Stimulated activated CD8-positive, alpha-beta memory T cell treated with anti-CD3 and anti-CD28 coated beads, Interleukin-4, amount 100 ng/mL, for 4 hours (primary cell): ENCODE measurements around the gene CD34.
"Not testable (repeated sequence)": the region's sequence is repeated elsewhere in the genome, so short reads cannot be mapped to it uniquely, and the experiment has no call there.

Experiments
- DNase-seq, 2 donors: peaks; one replicate each; pipeline ENCODE4 v3.0.0-alpha.2; 2020; ENCODE audit warnings: low read depth in 2 of 2, low spot score in 1 of 2

Gene CD34

DNA sequence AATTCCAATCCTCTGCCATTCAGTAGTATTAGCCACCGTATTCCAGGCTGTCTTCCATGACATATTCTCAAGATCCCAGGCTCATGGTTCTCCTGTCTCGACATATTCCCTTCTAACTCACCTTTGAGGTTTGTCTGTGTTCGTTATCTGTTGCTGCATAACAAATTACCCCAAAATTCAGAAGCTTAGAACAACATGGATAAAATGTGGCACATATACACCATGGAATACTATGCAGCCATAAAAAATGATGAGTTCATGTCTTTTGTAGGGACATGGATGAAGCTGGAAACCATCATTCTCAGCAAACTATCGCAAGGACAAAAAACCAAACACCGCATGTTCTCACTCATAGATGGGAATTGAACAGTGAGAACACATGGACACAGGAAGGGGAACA lies 33.0 kb downstream of the CD34 start:
- DNase-seq = not testable (repeated sequence)

DNA sequence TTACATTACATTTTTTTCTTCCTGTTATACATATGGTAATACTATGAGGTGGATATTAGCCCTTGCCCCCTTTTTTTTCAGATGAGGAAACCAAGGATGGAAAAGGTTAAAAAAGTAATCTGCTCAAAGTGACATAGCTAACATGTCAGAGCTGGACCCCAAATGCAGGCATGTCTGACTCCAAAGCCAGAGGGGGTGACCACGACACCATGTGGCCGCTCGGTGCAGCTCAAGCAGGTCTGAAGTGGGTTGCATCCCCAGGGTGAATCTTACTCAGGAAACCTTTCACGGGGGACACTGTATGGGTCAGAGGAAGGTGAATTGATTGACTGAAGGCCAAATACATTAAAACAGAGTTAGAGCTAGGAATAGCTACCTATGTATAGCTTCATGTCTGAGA lies 34.8 kb downstream of the CD34 start:
- DNase-seq = no peak

DNA sequence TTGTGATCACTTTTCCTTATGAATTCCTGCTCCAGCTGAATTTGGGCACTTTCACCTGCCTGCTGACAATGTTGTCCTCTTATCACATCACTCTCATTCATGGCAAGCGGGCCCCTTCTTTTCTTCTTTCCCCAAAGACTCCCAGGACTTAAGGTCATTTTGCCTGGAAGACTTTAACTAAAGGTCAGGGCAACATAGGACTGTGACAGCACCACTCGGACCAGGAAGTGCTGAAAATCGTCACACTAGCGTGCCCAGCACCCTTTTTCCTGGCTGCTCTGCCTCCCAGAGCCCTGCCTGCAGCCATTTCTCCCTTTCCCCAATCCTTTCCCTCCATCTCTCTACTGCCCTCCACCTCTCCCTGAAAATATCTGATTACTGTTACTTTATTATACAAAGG lies 35.4 kb downstream of the CD34 start:
- no peak for DNase-seq

DNA sequence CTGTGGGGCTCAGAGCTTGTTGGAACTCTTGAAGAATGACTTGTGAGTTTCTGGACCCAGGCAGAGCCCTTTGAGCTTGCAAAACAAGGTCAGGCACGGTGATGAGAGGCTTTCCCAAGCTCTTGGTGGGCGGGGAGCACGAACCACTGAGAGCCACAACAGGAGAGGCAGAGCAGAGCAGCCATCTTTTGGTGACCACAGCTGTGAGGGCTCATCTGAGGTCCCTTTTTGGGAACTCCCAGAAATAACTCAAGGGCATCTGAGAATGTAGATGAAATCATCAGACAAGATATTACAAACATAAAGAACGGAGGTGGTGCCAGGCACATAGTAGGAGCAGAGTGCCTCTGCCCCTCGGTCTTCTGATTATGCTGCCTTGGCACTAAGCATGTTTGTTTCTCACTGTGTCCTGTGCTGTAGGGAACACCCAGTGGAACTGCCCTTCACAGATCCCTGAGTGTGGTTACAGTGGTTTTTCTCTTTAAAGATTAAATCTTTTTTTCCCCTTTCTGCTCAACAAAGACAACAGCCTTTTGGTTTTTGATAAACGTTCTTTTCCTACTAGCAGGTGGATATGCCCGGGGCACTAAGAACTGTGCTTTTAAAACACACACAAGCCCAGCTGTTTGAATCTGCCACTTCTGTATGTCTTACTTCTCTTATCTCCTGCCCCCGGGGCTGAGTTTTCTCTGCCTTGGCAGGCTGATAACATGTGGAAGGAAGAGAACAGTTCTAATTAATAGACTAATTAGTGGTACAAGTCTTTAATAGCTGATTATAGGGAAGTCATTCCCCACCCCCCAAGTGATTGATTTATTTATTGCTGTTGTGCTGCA lies 37.7 kb downstream of the CD34 start:
- no peak for DNase-seq

DNA sequence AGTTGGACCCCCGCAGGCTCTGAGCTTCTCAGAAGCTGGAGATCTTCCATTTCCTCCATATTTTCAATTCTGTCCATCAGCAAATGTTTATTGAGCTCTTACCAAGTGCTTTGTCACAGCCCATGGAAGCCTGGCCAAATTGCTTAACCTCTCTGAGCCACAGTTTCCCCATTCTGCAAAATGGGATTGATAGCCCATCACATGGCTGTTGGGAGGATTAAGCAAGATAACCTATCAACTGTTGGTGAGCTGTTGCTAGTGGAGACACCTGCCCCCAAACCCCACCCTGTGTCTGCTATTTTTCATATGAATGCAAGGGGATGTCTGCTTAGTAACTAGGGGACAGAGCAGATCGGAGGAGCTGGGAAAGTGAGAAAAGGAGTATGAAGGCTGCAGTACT lies 38.3 kb downstream of the CD34 start:
- DNase-seq = no peak

DNA sequence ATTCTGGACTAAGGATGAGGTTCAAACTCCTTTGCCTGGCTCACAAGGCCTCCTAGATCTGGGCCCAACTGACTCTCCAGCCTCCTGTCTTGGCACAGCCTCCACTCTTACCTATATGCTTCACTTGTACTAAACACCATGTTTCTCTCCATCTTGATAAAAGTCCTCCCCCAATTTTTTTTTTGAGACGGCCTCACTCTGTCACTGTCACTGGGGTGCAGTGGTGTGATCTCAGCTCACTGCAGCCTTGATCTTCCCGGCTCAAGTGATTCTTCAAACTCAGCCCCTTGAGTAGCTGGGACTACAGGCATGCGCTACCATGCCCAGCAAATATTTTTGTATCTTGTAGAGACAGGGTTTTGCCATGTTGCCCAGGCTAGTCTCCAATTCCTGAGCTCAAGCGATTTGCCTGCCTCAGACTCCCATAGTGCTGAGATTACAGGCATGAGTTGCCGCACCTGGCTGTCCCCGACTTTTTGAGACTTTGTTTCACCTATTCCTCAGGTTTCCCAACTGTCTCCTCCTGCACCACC lies 39.7 kb downstream of the CD34 start:
- DNase-seq = no peak

DNA sequence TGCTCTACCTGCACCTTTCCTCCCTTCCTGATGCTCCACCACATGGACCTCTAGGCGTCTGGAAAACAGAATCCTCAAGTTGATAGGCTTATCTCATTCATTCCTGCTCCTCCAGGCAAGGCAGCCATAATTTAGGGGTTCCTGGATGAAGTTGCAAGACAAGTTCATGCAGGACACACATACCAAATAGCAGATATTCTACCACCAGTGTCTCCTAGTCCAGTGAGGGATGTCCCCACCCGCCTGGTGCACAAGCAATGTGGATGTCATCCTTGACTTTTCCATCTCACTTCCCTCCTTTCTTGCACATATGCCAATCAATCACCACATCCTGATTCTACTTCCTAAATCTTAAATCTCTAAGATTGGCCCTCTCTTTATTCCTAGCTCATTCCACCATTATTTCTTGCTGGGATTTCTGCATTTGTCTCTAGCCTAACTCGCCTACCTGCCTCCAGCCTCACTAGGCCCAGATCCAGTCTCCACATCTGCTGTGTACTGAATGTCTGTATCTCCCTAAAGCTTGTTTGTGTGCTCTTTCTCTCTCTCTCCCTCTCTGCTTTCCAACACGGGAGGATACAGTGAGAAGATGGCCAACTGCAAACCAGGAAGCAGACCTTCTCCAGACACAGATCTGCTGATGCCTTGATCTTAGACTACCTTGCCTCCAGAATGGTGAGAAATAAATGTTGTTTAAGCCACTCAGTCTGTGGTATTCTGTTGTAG lies 40.5 kb downstream of the CD34 start:
- DNase-seq = no peak

DNA sequence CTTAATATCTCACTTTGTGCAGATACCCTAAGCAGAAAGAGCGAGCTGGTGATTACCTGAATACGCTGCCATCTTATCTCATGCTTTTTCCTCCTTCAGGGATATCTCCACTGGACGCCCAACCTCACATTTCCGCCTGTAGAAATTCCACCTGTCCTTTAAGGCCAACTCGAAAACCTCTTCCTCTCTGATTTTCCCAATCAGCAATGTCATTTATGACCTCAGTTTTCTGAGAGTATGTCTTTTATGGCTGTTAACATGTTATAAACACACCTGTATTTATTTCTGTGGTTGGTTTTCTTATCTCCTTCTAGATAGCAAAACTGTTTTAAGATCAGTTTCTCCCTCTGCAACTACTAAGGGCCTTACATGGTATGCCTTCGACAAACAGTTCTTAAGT lies 41.1 kb downstream of the CD34 start:
- DNase-seq = no peak

DNA sequence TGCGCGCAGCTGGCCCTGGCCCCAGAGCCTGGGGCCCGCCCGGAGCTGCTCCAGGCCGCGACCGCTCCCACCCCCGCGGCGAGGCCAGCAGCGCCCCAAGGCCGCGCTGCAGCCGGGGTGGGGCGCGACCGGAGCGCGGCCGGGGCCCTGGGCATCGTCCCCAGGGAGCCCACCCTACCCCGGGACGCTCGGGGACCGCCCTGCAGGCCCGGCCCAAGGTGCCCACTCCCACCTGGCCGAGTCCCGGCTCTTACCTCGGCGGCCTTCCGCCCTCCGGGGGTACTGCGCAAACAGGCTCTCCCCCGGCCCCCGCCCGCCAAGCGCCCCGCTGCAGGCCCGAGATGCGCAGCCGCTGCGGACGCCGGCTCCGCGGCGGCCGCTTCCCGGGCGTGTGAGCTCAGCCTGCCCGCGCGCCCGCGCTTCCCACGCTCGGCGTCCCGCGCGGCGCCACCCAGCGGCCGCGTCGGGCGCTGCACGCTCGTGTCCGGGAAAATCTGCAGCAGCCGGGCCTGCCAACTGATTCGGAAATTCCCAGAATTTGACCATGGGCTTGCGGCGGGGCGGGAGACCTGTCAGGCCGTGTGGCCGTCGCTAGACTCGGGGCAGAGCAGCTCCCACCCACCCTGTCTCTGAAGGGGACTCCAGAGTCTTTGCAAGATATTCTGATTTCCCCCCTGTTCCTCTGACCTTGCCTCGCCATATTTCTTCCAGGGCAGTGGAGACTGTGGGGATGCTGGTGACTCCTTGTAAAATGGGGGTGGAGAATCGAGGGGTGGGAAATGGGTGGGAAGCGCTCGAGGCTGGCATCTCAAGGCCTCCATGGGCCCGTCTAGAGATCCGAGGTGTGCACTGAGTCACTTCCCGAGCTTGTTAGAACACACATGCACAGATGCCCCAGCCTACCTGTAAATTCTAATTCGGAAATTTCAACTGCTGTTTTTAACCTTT lies 41.9 kb downstream of the CD34 start:
- no peak for DNase-seq

DNA sequence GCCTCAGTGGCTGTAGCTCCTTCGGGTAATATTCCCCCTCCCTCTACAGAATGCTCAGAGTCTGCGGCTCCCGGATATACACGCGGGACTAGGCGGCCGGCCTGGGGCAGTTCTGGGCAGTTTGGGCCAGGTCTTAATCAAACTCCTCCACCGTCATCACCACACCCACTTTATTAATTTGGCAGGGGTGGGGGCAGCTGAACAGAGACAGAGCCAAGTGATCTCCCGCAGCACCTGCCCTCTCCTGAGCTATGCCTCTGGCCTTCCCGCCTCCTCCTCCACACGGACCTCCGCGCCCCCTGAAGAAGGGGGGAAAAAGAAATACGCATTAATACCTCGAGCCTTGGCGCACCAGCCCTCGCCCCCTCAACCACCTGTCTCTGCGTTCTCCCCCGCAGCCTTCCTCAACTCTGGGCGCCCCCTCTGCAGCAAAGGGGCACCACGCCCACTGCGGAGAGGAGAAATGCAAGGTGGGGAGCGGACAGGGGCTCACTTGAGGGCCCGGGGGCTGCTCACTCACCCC lies 42.6 kb downstream of the CD34 start:
- no peak for DNase-seq

DNA sequence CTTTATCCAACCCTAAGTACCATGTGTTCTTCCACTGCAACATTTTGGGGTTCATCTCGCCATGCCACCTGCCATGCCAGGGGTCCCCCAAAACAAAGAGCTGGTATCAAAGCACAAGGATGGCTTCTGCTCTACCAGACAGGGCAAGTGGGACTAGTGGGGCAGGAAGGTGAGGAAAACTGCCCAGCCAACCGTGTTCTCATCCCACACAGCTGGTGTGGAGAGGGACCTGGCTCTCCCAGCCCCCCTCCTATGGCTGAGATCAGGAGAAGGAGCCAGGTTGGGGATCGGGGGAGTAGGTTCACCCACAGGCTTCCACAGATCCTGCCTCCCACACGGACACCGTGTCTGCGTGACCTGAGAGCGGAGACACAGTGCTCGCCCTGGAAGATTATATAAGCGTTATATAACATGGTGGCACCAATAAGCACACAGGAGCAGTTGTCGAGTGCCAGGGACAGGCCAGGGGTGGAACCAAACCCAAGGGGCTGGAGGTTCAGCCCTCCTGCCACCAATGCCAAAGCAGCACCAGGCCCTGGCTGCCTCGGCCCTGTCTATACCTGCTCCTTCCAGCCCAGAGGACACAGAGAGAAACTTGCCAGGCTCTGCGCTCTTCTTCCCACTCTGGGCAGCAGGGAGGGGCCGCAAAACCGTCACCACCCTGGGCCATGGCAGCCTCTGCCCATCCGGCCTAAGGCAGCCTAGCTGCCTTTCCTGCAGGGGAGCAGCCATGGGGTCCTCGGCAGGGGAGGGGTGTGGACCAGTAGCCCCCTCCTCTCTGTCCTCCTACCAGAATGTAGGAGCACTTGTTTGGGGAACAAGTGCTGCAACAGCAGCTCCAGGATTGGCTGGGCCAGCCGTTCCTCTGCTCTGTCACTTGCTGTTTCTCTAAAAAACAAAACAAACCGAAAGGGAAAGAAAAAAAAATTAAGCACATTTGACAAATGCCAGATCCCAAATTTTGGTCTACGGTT lies 43.5 kb downstream of the CD34 start:
- no peak for DNase-seq

DNA sequence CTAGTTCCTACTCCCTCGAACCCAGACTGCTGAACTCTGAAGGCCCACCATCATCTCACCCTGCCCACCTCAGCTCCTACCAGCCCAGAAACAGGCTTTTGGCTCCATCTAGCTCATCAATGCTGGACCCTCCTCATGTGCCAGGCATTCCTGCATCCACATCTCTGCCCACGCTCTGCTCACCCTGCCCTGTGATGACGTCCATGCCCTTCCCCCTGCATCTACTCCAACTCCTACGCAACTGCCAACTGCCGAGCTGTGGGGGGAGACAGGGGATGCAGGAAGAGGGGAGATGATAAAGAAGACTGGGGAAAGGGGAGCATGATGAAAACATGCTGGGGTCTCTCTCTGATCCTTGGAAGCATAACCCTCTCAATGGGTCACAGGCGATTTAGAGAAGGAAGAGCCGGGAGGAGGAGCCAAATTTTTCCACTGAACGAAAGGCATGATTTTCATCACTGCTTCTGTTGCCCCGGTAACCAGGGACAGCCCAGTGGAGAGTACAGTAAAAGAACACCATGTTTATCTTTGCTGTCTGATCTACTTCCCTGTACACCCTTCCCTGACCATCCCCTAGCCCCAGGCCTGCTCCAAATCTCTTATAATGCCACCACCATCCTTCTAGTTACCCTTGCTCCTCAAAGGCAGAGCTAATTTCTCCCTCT lies 44.3 kb downstream of the CD34 start:
- no peak for DNase-seq

DNA sequence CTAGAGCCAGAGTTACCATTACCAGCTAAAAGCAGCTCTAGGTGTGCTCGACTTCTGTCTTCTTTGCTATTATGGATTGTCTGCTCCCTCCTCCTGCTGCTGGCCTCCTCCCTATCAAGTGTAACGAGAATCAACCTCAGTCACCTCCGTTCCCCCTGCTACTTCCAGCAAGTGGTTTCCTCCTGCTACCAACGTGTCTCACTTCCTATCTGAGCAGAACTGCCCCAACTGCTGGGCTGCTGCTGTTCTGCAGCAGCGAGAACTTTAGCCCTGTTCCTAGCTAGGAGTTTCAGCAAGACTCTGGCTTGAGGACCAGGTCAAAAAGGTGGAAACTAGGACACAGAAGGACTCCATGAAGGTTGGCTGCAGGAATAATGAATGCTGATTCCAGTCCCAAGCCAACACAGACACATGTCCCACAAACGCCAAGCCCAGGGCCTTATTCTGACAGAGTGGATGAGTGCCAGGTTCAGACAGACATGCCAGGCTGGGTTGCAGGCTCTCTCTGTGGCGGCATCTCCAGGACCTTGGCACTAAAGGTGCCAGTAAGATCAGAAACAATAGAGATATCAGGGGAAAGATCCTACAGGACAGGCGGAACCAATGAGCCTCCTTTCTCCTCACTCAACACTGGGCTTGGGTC lies 46.9 kb downstream of the CD34 start:
- no peak for DNase-seq

DNA sequence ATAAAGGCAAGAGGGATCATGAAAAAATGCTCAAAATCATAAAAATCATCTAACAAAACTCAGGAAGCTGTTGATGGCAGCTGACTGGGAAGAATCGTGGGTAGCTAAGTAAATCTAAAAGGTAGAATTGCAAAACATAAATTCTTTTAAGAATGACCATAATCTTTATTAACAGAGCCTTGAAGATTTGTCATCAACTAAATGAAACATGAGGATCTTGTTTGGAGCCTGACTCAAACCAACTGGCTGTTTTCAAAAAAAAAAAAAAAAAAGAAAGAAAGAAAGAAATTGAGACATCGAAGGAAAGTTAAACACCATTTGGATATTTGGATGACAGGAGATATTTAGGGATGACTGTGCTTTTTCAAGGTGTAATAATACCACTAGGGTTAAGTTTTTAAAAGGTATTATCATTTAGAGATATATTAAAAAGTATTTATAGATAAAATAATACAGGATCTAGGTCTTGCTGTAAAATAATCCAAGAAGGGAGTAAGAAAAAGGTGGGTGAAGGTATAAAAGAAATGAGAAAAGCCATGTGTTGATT lies 48.6 kb downstream of the CD34 start:
- DNase-seq = no peak

DNA sequence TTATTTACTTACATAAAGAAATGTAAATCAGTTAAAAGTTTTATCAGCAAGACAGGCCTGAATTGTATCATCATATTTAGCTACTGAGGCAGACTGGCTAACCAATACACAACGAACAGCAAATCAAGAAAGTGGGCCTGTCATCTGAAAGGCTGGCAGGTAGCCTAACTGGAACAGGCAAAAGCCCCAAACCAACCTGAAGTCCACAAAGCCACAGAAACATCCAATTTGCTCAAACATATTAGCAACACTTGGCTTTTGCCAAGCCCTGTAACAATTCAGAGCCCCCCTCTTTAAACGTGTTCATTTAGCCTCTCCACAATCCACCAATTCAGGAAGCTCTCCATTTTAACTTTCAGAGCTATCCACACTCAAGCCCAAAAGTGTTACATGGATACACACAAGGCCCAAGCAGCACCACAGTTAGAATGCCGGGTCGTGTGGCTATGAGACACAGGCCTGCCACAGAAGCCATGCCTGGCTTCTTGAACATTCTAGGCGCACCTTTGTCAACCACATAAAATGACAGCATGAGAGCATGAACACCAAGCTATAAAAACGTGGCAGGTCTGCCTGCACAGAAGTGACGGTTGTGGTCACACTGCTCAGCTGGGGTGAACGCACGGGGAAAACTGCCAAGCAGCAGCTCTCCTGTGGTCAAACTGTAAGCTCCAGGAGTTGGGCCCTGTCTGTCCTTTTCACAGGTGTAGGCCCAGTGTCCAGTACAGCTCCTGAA lies 49.3 kb downstream of the CD34 start:
- no peak for DNase-seq

DNA sequence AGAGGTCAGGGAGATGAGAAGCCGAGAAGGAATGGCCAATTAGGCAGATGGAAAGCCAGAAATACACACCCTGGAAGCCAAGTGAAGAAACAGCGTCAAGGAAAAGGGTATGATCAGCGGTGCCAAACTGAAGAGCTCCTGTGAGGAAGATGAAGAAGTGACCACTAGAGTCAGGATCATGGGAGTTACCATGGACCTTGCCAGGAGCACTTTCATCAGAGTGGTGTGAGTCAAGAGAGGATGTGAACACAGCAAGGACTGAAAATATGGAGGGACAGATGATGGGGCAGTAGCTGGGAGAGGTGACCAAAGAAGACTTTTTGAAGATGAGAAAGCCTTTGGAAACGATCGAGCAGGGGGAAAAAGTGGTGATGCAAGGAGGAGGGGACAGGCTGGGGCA lies 50.4 kb downstream of the CD34 start:
- DNase-seq = no peak

DNA sequence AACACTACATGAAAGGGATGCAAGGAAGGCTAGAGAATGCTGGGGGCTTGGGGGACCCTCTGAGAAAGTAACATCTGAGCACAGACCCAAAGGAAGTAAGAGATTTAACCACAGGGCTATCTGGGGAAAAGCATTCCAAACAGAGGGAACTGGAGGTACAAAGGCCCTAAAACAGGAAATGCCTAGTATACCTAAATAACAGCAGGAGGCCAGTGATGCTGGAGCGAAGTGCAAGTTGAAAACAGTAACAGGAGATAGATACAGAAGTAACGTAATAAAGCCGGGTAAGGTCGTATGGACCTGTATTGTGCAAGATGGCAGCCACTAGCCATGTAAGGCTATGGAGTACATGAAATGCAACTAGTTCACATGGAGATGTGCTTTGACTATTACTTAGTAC lies 52.1 kb downstream of the CD34 start:
- no peak for DNase-seq

DNA sequence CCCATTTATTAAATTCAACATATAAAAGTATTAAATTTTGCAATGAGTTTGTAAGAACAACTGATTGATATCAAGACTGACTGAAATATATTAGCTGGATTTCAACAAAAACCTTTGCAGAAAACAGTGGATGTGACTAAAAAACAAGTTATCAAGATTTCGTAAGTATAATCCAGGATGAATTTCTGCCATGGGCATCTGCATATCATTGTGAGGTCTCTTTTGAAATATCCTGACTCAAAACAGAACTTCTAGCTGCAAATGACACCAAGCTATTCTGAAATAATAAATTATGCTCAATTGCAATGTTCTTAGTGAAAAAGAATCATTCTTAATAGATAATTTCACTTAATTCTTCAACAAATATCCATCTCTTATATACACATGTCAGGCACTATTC lies 52.6 kb downstream of the CD34 start:
- DNase-seq = no peak
